ENCODE results near the gene SYT7. TPM values are rescaled to one million over a fixed set of nuclear protein-coding genes. Genes with fewer than 3 reads are reported as not detected.

The SYT7 gene
- total RNA-seq, 4 donors from 2014 or later = 1.5 to 7.5 (median 5.1) TPM

GRCh38 chr11:61532134-61533038 lies 48.5 kb downstream of the SYT7 start:
- WGBS, 2 donors = 64 to 68% methylated on average over 9 to 10 of the region's 10 CpGs
- intact Hi-C loops (cut with DNase I; ENCODE audit: low total_unique reads) = no loop called here

GRCh38 chr11:61531044-61531443 lies 49.8 kb downstream of the SYT7 start:
- no peak for TF ChIP-seq CTCF (IDR thresholded peaks at IDR 0.05)
- no peak for TF ChIP-seq POLR2A (IDR thresholded peaks at IDR 0.05)
- intact Hi-C loops (cut with DNase I; ENCODE audit: low total_unique reads) = no loop called here
- no peak overlapping the region for H3K4me3 ChIP-seq (ENCODE audit: low read depth, poor library complexity, severe bottlenecking)
- no peak for DNase-seq (ENCODE audit: low spot score in 2 of 2)
- 49 to 62% methylated on average over 3 of the region's 3 CpGs for WGBS, 2 donors

More at GRCh38 chr11:61532134-61533038, 48.5 kb downstream of the SYT7 start:
- H3K4me3 ChIP-seq (ENCODE audit: low read depth, poor library complexity, severe bottlenecking) = no peak overlapping the region
- TF ChIP-seq POLR2A (IDR thresholded peaks at IDR 0.05) (no peak), CTCF (IDR thresholded peaks at IDR 0.05) (no peak)
- DNase-seq (ENCODE audit: low spot score in 2 of 2) = no peak

- no peak overlapping the region for H3K4me3 ChIP-seq (ENCODE audit: low read depth, poor library complexity, severe bottlenecking)
- DNase-seq (ENCODE audit: low spot score in 2 of 2) = peak in 1 of 2 donors; percentile 25
- 64 to 71% methylated on average over 18 to 21 of the region's 21 CpGs for WGBS, 2 donors
- intact Hi-C loops (cut with DNase I; ENCODE audit: low total_unique reads) = no loop called here
- TF ChIP-seq POLR2A (IDR thresholded peaks at IDR 0.05) (no peak), CTCF (IDR thresholded peaks at IDR 0.05) (no peak)
Observed at GRCh38 chr11:61529537-61530225, 51.2 kb downstream of the SYT7 start.

GRCh38 chr11:61528114-61528513 lies 52.8 kb downstream of the SYT7 start:
- no peak overlapping the region for H3K4me3 ChIP-seq (ENCODE audit: low read depth, poor library complexity, severe bottlenecking)
- intact Hi-C loops (cut with DNase I; ENCODE audit: low total_unique reads) = no loop called here
- WGBS, 2 donors = 55 to 67% methylated on average over 13 to 14 of the region's 14 CpGs
- TF ChIP-seq CTCF (IDR thresholded peaks at IDR 0.05) = no peak
- no peak for TF ChIP-seq POLR2A (IDR thresholded peaks at IDR 0.05)
- no peak for DNase-seq (ENCODE audit: low spot score in 2 of 2)

GRCh38 chr11:61526956-61527731 lies 53.7 kb downstream of the SYT7 start:
- no peak for TF ChIP-seq POLR2A (IDR thresholded peaks at IDR 0.05)
- TF ChIP-seq CTCF (IDR thresholded peaks at IDR 0.05) = no peak
- WGBS, 2 donors = 74 to 77% methylated on average over 18 to 20 of the region's 20 CpGs
- DNase-seq (ENCODE audit: low spot score in 2 of 2) = no peak
- H3K4me3 ChIP-seq (ENCODE audit: low read depth, poor library complexity, severe bottlenecking) = no peak overlapping the region
- intact Hi-C loops (cut with DNase I; ENCODE audit: low total_unique reads) = no loop called here

All from lower leg skin (tissue), 4 donors.